Hair follicle dermal papilla cell (primary cell): ENCODE data around the gene CEP43. TPM values are rescaled to one million over a fixed set of nuclear protein-coding genes. Genes with fewer than 3 reads are reported as not detected.

Experiments
- small RNA-seq: library from RNA; depleted of rRNA; stranded (forward); fragments of <200 nt; gene quantifications from one replicate; pipeline ENCODE3, GENCODE V24; 2012
- total RNA-seq: library from RNA; depleted of rRNA; stranded (reverse); fragments of >200 nt; gene quantifications from 2 replicates; pipeline ENCODE4 v1.2.3, GENCODE V29; 2012

Gene CEP43
- 12.6 and 13.3 TPM in 2 replicates for total RNA-seq

DNA sequence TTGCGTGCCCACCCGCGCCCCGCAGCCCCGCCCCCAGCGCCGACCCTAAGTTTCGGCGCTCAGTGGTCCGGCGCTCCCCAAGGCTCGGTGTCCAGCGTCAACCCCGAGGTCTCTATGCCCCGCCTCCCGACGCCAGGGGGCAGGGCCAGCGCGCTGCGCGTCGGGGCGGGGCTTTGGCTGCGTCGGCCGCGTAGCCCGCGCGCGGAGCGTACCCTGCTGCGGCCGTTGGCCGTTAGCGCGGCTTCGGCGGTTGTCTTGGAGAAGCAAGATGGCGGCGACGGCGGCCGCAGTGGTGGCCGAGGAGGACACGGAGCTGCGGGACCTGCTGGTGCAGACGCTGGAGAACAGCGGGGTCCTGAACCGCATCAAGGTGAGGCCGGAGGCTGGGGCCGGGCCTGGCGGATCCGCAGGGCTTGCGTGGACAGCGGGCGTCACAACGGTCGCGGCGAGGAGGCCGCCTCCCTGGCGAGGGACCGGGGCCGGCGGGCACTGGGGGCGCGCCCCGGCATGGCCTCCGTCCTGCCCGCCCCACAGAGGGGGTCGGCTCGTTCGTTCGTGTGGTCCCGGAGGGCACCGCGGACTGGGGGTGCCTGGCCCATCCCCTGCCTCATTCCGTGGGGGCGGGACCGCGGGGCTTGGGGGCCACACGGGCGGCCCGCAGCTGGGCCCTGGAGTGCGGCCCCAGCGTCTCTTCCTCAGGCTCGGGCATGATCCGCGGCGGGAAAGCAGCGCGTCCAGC lies at the start of gene CEP43:
Gene CEP43 (plus strand): TSS at position 253 of the 739 bp plus-strand sequence. CDS start 16 bp downstream, at position 269.

GRCh38 chr6:166956444-166957086 lies 42.6 kb upstream of the CEP43 start, which contains the start of gene RNASET2:
Gene RNASET2 (minus strand): TSS chr6:166956550. CDS start chr6:166956182, 368 bp downstream.

Small RNA genes lying within 50 kb of the gene (small RNA-seq; reads per million reads assigned to genes)
- 0.88 reads per million, percentile 14 among the genes with 10 or more reads in this experiment for gene MIR3939

Other genes starting within 250 kb of the CEP43 start
- gene RNASET2, start 42.8 kb upstream of the CEP43 start, total RNA-seq, result 16.6 and 21.7 TPM in 2 replicates
- gene CCR6, start 123.7 kb downstream of the CEP43 start, total RNA-seq, result not detected in 2 replicates
- gene GPR31, start 158.6 kb downstream of the CEP43 start, total RNA-seq, result not detected in 2 replicates